Epithelial cell of proximal tubule (primary cell): Measurements from ENCODE around the gene BMPR1B. TPM values are rescaled to one million over a fixed set of nuclear protein-coding genes. Genes with fewer than 3 reads are reported as not detected.

Experiments used
- DNase-seq: peaks from one replicate; pipeline ENCODE4 v3.0.0-alpha.2; 2011; ENCODE audit warnings: low read depth
- H3K4me3 ChIP-seq: 2 replicates; pipeline ENCODE4 v1.5.1; 2011; ENCODE audit warnings: low read depth, mild to moderate bottlenecking, low read length
- total RNA-seq: library from RNA; depleted of rRNA; stranded (reverse); fragments of >200 nt; gene quantifications from 2 replicates; pipeline ENCODE4 v1.2.3, GENCODE V29; 2015
- TF ChIP-seq, protein P1 (sequence below): conservative IDR thresholded peaks from 2 replicates; pipeline ENCODE4 v1.5.1; 2012; ENCODE audit warnings: low read depth, mild to moderate bottlenecking, low read length

Gene BMPR1B
- total RNA-seq, 1 donor from 2014 or later: 2.0 TPM

- TF ChIP-seq, protein P1, sequence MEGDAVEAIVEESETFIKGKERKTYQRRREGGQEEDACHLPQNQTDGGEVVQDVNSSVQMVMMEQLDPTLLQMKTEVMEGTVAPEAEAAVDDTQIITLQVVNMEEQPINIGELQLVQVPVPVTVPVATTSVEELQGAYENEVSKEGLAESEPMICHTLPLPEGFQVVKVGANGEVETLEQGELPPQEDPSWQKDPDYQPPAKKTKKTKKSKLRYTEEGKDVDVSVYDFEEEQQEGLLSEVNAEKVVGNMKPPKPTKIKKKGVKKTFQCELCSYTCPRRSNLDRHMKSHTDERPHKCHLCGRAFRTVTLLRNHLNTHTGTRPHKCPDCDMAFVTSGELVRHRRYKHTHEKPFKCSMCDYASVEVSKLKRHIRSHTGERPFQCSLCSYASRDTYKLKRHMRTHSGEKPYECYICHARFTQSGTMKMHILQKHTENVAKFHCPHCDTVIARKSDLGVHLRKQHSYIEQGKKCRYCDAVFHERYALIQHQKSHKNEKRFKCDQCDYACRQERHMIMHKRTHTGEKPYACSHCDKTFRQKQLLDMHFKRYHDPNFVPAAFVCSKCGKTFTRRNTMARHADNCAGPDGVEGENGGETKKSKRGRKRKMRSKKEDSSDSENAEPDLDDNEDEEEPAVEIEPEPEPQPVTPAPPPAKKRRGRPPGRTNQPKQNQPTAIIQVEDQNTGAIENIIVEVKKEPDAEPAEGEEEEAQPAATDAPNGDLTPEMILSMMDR: no peak
- no peak for DNase-seq
- H3K4me3 ChIP-seq: no peak overlapping the region
Measured at GRCh38 chr4:94741304-94741703, 16.5 kb upstream of the BMPR1B start.

DNA sequence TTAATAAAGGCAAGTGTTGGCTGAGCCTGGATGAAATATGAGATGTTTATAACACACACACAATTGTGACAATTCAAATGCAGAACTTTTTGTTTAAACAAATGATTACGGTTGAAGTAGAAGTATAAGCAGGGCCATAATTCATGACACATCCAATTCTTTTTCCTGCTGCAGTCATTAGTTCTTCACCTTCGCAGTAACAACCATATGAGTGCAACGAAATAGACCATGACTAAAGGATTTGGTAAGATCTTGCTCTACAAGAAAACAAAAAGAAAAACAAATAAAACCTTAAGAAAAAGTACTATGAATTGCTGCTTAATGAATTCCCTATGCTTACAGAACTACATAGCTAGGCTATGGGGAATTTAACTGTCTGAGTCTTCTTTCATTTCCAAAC, 13.9 kb upstream of the BMPR1B start:
- TF ChIP-seq, protein P1: no peak
- no peak overlapping the region for H3K4me3 ChIP-seq
- DNase-seq: no peak

GRCh38 chr4:94744850-94745249, 12.9 kb upstream of the BMPR1B start:
- TF ChIP-seq, protein P1: no peak
- no peak for DNase-seq
- no peak overlapping the region for H3K4me3 ChIP-seq

- DNase-seq: no peak
- TF ChIP-seq, protein P1: peak; percentile 45
- H3K4me3 ChIP-seq: no peak overlapping the region
Measured at GRCh38 chr4:94746746-94747145, 11.0 kb upstream of the BMPR1B start.

GRCh38 chr4:94758141-94758699, 465 bp downstream of the BMPR1B start:
- TF ChIP-seq, protein P1: no peak
- H3K4me3 ChIP-seq: peak overlapping the region; percentile 60
- DNase-seq: no peak

DNA sequence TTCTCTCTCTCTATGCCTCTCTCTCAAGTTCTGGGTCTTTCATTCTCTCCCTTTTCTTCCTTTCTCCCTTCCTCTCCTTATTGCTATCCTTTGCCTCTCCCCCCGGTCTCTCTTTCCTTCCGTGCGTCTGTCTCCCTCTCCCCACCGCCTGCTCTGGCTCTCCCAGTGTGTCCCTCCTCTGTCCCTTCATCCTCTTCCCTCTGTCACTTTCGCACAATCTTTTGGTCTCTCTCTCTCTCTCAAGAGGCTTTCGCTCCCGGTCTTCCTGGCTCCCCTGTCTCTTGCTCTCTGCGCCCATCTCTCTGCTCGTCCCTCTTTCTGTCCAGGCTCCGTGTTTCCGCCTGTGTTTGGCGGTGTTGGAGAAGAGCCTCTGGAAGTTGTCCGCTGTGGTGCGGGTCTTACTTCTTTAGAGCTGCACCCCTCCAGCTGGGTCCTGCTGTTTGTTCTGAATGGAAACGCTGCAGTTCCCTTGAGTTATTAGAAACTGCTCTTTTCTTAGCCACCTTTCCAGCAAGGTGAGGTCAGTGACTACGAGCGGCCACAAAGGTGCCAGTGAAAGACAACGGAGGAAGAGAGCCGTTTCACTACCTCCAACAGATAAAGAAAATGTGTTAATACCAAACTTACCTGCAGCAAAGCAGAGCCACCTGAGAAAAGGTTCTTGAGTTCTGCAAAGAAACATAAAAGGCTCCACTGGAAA, 1.1 kb downstream of the BMPR1B start:
- peak overlapping the region; percentile 60 for H3K4me3 ChIP-seq
- no peak for DNase-seq

More for the DNA sequence above, 1.1 kb downstream of the BMPR1B start:
- TF ChIP-seq, protein P1: no peak
